HG03460 (cell line): ENCODE measurements around the gene ABTB1.

ENCODE experiments used
- ATAC-seq: cut with Tn5 transposase; IDR thresholded peaks from one replicate; pipeline ENCODE4 v1.9.1; 2021; ENCODE audit not compliant: unreplicated experiment

Gene ABTB1

GRCh38 chr3:127718245-127718915 is 45.6 kb downstream of the ABTB1 start:
- ATAC-seq = no peak

- no peak for ATAC-seq
Measured at GRCh38 chr3:127718916-127719290, 46.2 kb downstream of the ABTB1 start.

- no peak for ATAC-seq
Measured at GRCh38 chr3:127719369-127719768, 46.6 kb downstream of the ABTB1 start.

- no peak for ATAC-seq
Measured at GRCh38 chr3:127720161-127720823, 47.5 kb downstream of the ABTB1 start.

DNA sequence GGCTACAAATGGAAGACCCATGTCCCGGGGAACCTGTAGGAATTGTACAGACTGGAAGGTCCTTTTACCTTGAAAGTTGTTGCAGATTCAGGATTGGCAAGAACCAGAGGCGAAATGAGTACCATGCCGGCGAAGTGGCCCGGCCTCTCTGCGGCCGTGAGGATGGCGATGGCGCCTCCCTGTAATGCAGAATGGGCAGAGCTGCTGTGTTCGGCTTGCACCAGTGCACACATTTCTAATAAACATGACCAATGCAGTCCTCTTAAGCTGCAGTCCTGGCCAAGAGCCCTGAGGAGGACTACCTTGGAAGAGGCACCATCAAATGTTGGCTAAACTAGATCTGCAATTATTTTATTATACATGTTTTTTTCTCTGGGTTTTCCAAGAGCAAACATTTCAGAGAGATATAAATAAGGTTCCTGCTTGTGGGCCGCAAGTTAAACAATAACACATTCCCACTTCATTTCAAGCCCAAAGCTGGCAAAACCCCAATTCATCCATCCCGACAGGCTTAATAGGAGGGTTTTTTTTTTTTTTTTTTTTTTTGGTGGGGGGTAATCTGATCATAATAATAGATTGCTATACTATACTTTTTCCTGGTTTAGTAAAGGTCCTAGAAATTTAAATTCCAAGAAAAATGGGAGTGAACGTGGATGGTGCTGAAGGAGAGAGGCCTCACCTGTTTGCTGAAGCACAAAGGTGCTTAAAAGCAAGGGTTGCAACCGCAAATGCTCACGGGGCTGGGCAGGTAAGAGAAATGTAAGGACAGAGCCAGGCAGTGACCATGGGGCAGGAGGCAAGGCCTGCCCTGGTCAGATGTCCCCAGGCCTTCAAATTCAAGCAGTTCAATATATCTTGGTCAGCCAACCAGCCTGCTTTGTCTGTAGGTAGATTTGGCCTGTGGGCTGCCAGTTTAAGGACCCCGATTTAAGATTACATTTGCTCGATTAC is 48.5 kb downstream of the ABTB1 start:
- ATAC-seq = no peak

- ATAC-seq = no peak
Measured at GRCh38 chr3:127722091-127722784, 49.5 kb downstream of the ABTB1 start.

DNA sequence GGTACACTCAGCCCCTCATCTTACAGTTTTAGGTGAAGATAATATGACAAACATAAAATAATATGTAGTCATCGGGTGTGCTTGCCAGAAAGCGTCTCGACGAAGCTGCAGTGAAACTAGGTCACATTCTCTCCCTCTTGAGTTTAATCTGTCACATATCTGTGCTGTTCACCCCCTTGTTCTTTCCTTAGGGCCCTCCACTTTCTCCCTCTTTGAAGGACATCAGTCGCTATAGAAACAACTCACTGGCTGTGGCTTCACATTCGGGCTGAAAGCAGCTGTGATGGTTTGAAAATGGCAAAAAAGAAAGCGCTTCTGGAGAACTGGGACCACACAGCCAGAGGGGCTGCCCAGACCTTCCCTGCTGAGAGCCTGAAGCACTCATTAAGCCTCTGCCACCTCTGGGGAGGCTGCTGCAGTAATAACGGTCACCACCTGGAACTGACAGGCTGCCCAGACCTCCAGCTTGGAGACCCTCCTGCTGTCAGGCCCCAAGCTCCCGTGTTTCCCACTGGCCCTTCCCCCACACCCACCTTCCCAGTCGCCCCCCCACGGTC is 50.3 kb downstream of the ABTB1 start:
- ATAC-seq = no peak

GRCh38 chr3:127726894-127727293 is 54.1 kb downstream of the ABTB1 start:
- no peak for ATAC-seq

DNA sequence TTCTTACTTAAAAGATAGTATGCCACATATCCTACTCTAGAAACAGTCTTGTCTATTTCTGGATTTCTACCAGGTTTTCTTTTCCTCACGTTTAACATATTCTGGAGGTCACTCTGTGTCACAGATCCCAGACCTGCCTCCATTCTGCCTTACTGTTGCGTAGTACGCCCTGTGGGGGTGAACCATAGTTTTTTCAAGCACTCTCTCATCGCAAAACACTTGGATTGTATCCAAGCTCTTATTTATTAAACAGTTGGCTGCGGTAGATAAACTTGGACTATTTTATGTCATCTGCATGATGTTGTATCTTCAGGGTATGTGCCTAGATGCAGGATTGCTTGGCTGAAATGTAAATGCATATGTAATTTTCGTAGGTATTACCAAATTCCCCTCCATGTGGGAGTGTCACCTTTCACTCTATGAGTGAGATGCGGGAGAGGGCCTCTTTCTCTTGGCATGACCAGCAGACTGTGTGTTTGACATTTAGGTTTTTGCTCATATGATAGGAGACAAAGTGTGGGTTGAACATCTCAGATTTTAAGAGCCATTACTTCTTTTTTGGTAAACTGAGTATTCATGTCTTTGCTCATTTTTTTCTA is 55.8 kb downstream of the ABTB1 start:
- ATAC-seq = no peak

DNA sequence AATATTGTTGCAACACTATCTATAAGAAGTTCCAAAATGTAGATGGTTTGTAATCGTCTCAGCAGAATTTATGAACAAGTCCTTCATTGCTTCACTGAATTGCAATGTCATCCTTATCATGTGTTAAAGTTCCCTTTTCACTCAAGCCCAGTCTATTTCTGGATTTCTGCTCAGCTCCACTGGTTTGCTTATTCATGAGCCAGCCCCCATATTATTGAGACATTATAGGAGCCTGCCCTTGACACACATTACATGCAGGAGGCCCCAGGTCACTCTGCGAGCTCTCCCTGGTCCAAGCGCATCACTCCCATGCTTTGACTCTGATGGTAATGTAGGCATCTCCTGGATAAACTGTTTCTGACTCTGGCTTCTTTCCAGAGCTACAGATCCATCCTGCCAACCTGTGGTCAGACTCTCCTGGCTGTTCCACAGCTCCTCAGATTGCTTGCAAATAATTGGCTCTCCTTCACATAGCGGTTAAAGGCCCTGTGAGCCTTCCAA is 56.9 kb downstream of the ABTB1 start:
- no peak for ATAC-seq

DNA sequence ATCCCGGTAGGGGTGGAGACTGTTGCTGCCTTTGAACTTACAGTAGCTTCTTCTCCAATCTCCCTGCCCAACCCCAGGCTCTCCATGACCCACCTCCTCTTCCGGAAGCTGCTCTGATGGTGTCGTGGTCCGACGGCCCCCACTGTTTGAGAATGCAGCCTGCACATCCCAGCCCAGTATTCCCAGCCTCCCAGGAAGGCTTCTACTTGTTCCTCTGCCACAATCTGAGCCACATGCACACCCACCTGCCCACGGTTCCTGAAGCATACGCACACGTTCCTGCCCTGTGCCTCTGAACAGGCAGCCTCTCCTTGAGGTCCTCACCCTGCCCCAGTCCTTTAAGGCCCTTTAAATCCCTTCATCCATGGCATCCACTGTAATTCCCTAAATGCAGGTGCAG is 57.4 kb downstream of the ABTB1 start:
- ATAC-seq = no peak
